Measurements from ENCODE around the gene DLG2. TPM values are rescaled to one million over a fixed set of nuclear protein-coding genes. Genes with fewer than 3 reads are reported as not detected.
A peak's percentile ranks its signal among the peaks of the same experiment; 100 is the strongest.

DLG2 gene
- total and polyA plus RNA-seq, 2 of the 8 experiments (the other 6 are each of a cell fraction or from before 2014, with no cell fraction given), result 1.7 to 14.3 TPM

GRCh38 chr11:84721561-84721961, 905.6 kb downstream of the DLG2 start:
- no peak overlapping the region; the same call in 1 of the 2 replicates for H2BK12ac ChIP-seq (ENCODE audit: low read depth, low read length)
- H3K4me2 ChIP-seq (ENCODE audit: insufficient read depth in 1 of 2, low read depth in 2 of 2, low read length in 2 of 2), result peak overlapping the region; percentile 89 to 98
- no peak overlapping the region for H3K23ac ChIP-seq (ENCODE audit: insufficient read length)
- peak overlapping the region in 3 of 4 experiments; percentile 54 to 72 (median 65); a peak in 5 of 8 replicates for H3K4me3 ChIP-seq (ENCODE audit: extremely low read depth in 1 of 4, insufficient read depth in 2 of 4, low read depth in 3 of 4, low read length in 4 of 4)
- no peak overlapping the region for H3K56ac ChIP-seq (replicated peaks; ENCODE audit: insufficient read length, low read depth, low read length)
- no peak overlapping the region for H4K5ac ChIP-seq (ENCODE audit: insufficient read length, low read depth, low read length)
- no peak overlapping the region for H2BK120ac ChIP-seq (replicated peaks; ENCODE audit: low read depth, low read length)
- no peaks in the 10 kb centered on the region for H3K79me2 ChIP-seq (ENCODE audit: control insufficient read depth in 1 of 2, insufficient read depth in 2 of 2, low read length in 2 of 2)
- 50% methylated on average over 1 of the region's 1 CpG; no CpG with 5 or more reads in 1 of the 2 experiments for WGBS, 2 experiments (ENCODE audit: extremely low coverage in 1 of 2, insufficient coverage in 1 of 2, insufficient read length in 1 of 2, insufficient replicate concordance in 2 of 2, low coverage in 1 of 2, low lambda C conversion rate in 2 of 2, missing lambda C conversion rate in 1 of 2)
- ChIA-PET CTCF (ENCODE audit: partially characterized antibody) (no interaction called here), POLR2A (ENCODE audit: partially characterized antibody) (no interaction called here)
- no peaks in the 10 kb centered on the region for H4K20me1 ChIP-seq (replicated peaks in 1 of 2; ENCODE audit: control insufficient read depth in 1 of 2, insufficient read depth in 2 of 2, low read length in 2 of 2)
- no peak overlapping the region for H2BK15ac ChIP-seq (ENCODE audit: low read length)
- peaks cover 3 to 6% (median 5%) of the 10 kb centered on the region in 4 experiments; a peak in 5 of 7 replicates for H3K4me1 ChIP-seq (replicated peaks in 1 of 4; ENCODE audit: control insufficient read depth in 3 of 4, insufficient read depth in 4 of 4, low read length in 3 of 4)
- no peak overlapping the region for H3K9ac ChIP-seq (replicated peaks in 1 of 4; ENCODE audit: extremely low read depth in 1 of 4, low read depth in 3 of 4, low read length in 3 of 4)
- no peaks in the 10 kb centered on the region for H3K36me3 ChIP-seq (ENCODE audit: control insufficient read depth in 2 of 4, insufficient read depth in 4 of 4, low read length in 3 of 4)
- no peak overlapping the region for H2AFZ ChIP-seq (ENCODE audit: low read length)
- H4K91ac ChIP-seq (replicated peaks; ENCODE audit: insufficient read length, low read length), result no peak overlapping the region
- no peaks in the 10 kb centered on the region for H3K9me3 ChIP-seq (ENCODE audit: insufficient read depth in 2 of 2, low read depth in 1 of 2, low read length in 1 of 2)
- H3K79me1 ChIP-seq (ENCODE audit: low read depth, low read length), result no peaks in the 10 kb centered on the region
- FAIRE-seq, result no peak
- no peak overlapping the region for H3K18ac ChIP-seq (ENCODE audit: extremely low read depth, low read length)
- H3K4ac ChIP-seq (replicated peaks; ENCODE audit: insufficient read length, low read depth, low read length), result no peak overlapping the region
- H3K23me2 ChIP-seq (ENCODE audit: low read depth, low read length), result peaks cover 6% of the 10 kb centered on the region
- no peak for DNase-seq (ENCODE audit: low read depth in 1 of 2, low spot score in 2 of 2)
- H3K27me3 ChIP-seq (replicated peaks in 1 of 4; ENCODE audit: control insufficient read depth in 3 of 4, extremely low read depth in 1 of 4, insufficient read depth in 3 of 4, low read length in 3 of 4), result peaks cover 0 to 11% (median 2%) of the 10 kb centered on the region in 4 experiments; a peak in 4 of 7 replicates
- H2BK20ac ChIP-seq (ENCODE audit: low read length), result no peak overlapping the region
- no peak overlapping the region for H4K8ac ChIP-seq (ENCODE audit: extremely low read depth, insufficient read depth, low read length)
- no peak overlapping the region for H2AK5ac ChIP-seq (ENCODE audit: low read depth, low read length)
- no peak overlapping the region for H2BK5ac ChIP-seq (ENCODE audit: low read depth, low read length)
- H3K14ac ChIP-seq (ENCODE audit: insufficient read length), result no peak overlapping the region
- no peak overlapping the region for H3K27ac ChIP-seq (ENCODE audit: low read depth, low read length)
- TF ChIP-seq RAD21 (IDR thresholded peaks at IDR 0.05 in 1 of 2, conservative IDR thresholded peaks at IDR 0.05 in 1 of 2; ENCODE audit: low read depth in 2 of 2, low read length in 2 of 2) (no peak), RBBP5 (IDR thresholded peaks at IDR 0.05; ENCODE audit: borderline replicate concordance, low read depth, low read length) (no peak), CEBPB (IDR thresholded peaks at IDR 0.05; ENCODE audit: low read depth, low read length) (no peak), ATF3 (IDR thresholded peaks at IDR 0.05; ENCODE audit: insufficient read depth, low read depth, low read length) (no peak), RFX5 (IDR thresholded peaks at IDR 0.05; ENCODE audit: borderline replicate concordance, low read depth, low read length) (no peak), JUND (IDR thresholded peaks at IDR 0.05; ENCODE audit: low read length) (no peak), SUZ12 (IDR thresholded peaks at IDR 0.05; ENCODE audit: low read length) (no peak), POLR2AphosphoS5 (IDR thresholded peaks at IDR 0.05; ENCODE audit: low read depth, low read length) (no peak), TAF1 (IDR thresholded peaks at IDR 0.05; ENCODE audit: low read depth, low read length) (no peak), PHF8 (conservative IDR thresholded peaks at IDR 0.05; ENCODE audit: low read depth, low read length) (no peak), RNF2 (IDR thresholded peaks at IDR 0.05; ENCODE audit: borderline replicate concordance, low read depth, low read length, missing control alignments, poor library complexity, severe bottlenecking) (no peak), FOSL1 (IDR thresholded peaks at IDR 0.05; ENCODE audit: insufficient read depth, low read depth, low read length) (no peak), KDM5A (IDR thresholded peaks at IDR 0.05; ENCODE audit: low read length) (no peak)
